Immature natural killer cell (primary cell): Measurements from ENCODE around the gene KIAA0040. TPM values are rescaled to one million over a fixed set of nuclear protein-coding genes. Genes with fewer than 3 reads are reported as not detected.
A peak's percentile ranks its signal among the peaks of the same experiment; 100 is the strongest.

Experiments used
- DNase-seq, 3 donors: peaks; one replicate each; pipeline ENCODE4 v3.0.0; 2022; ENCODE audit warnings: mixed read lengths in 1 of 3
- H3K27ac Mint-ChIP-seq, 6 donors: one replicate each; pipeline ENCODE4 v1.8.0; 2020; ENCODE audit warnings: mixed read lengths in 6 of 6, mild to moderate bottlenecking in 5 of 6, inconsistent platforms in 4 of 6, moderate library complexity in 3 of 6
- H3K27me3 Mint-ChIP-seq, 3 donors: one replicate each; pipeline ENCODE4 v1.8.0; 2020 to 2021; ENCODE audit warnings: low read depth in 3 of 3, mild to moderate bottlenecking in 3 of 3, mixed read lengths in 3 of 3, moderate library complexity in 3 of 3, inconsistent platforms in 1 of 3
- H3K36me3 Mint-ChIP-seq, 3 donors: one replicate each; pipeline ENCODE4 v1.8.0; 2020; ENCODE audit warnings: mixed read lengths in 3 of 3, inconsistent platforms in 2 of 3, mild to moderate bottlenecking in 2 of 3
- H3K4me1 Mint-ChIP-seq, 2 donors: one replicate each; pipeline ENCODE4 v1.8.0; 2020; ENCODE audit warnings: inconsistent platforms in 2 of 2, mild to moderate bottlenecking in 2 of 2, mixed read lengths in 2 of 2, moderate library complexity in 1 of 2
- H3K4me3 Mint-ChIP-seq, 5 donors: one replicate each; pipeline ENCODE4 v1.8.0; 2020; ENCODE audit warnings: mild to moderate bottlenecking in 5 of 5, mixed read lengths in 5 of 5, inconsistent platforms in 3 of 5, moderate library complexity in 3 of 5
- H3K9me3 Mint-ChIP-seq, 6 donors: one replicate each; pipeline ENCODE4 v1.8.0; 2020; ENCODE audit warnings: mild to moderate bottlenecking in 6 of 6, mixed read lengths in 6 of 6, inconsistent platforms in 4 of 6, moderate library complexity in 3 of 6
- polyA plus RNA-seq, 3 donors: library from polyadenylated mRNA; unstranded; fragments of 300-500 nt; fragmentation: Illumina TruSeq; gene quantifications; one replicate each; pipeline ENCODE4 v1.2.3, GENCODE V29; 2021

Gene KIAA0040
- polyA plus RNA-seq = 10 to 100 TPM; 11.8 to 23.6 (median 14.0) TPM

GRCh38 chr1:175192630-175193526, at the start of gene KIAA0040:
Gene KIAA0040 (minus strand): TSS chr1:175192776. CDS start chr1:175161013, 31,763 bp downstream.
- peak; percentile 36 to 47 (median 45) for DNase-seq
- Mint-ChIP-seq H3K4me1 (peaks cover 41 to 45% of the 10 kb centered on the region in 2 donors), H3K9me3 (no peaks in the 10 kb centered on the region), H3K27me3 (peaks cover 0 to 1% (median 0%) of the 10 kb centered on the region in 3 donors), H3K36me3 (peaks cover 0 to 5% (median 3%) of the 10 kb centered on the region in 3 donors), H3K27ac (peak within 1 kb of the TSS; percentile 84 to 94 (median 90)), H3K4me3 (peak within 1 kb of the TSS; percentile 98 to 99 (median 99))

- Mint-ChIP-seq H3K4me3 (no peak overlapping the region), H3K36me3 (peaks cover 0 to 4% (median 0%) of the 10 kb centered on the region in 3 donors), H3K27me3 (peaks cover 1 to 2% (median 2%) of the 10 kb centered on the region in 3 donors), H3K9me3 (peaks cover 0 to 1% (median 0%) of the 10 kb centered on the region in 6 donors), H3K4me1 (no peaks in the 10 kb centered on the region), H3K27ac (peak overlapping the region in 1 of 6 donors; percentile 1)
- no peak for DNase-seq
These were observed 44.8 kb upstream of the KIAA0040 start for GRCh38 chr1:175237389-175237788.

DNA sequence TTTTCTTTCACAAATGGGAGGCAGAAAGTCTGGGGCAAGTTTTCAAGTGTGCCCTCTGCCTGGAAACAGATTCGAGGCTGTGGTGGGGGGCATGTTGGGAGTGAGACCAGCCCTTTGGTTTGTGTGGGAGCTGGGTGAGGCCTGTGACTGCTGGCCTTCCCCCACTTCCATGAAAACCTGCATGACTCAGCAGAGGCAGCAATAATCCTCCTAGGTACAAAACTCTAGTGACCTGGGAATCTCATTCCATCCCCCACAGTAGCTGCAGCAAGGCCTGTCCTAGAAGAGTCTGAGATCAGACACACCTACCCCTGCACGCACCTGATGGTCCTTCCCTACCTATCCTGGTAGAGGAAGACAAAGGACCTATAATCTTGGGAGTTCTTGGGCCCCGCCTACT, 42.1 kb upstream of the KIAA0040 start:
- H3K4me3 Mint-ChIP-seq = no peak overlapping the region
- DNase-seq = no peak
- no peak overlapping the region for H3K27ac Mint-ChIP-seq
- no peaks in the 10 kb centered on the region for H3K4me1 Mint-ChIP-seq
- H3K36me3 Mint-ChIP-seq = peaks cover 0 to 4% (median 0%) of the 10 kb centered on the region in 3 donors
- H3K9me3 Mint-ChIP-seq = peaks cover 0 to 1% (median 0%) of the 10 kb centered on the region in 6 donors
- H3K27me3 Mint-ChIP-seq = peaks cover 0 to 2% (median 1%) of the 10 kb centered on the region in 3 donors

GRCh38 chr1:175232335-175232734, 39.8 kb upstream of the KIAA0040 start:
- Mint-ChIP-seq H3K27me3 (peaks cover 0 to 2% (median 1%) of the 10 kb centered on the region in 3 donors), H3K4me1 (no peaks in the 10 kb centered on the region), H3K27ac (no peak overlapping the region), H3K9me3 (peaks cover 0 to 1% (median 0%) of the 10 kb centered on the region in 6 donors), H3K36me3 (peaks cover 0 to under 1% (median 0%) of the 10 kb centered on the region in 3 donors), H3K4me3 (no peak overlapping the region)
- DNase-seq = no peak

DNA sequence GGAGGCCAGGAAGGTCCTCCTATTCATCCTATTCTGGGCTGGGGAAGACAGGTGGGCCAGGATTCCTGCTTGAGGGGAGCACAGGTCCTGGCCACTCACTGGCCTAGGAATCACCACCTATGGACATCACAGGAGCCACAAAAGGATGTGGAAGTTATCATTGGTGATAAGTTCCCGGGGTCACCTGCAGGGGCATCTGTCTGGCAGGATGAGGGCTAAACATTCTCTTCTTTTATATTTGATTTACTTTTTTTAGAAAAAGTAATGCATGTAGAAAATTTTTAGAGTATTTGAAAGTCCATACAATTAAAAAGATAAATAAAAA, 33.2 kb upstream of the KIAA0040 start:
- H3K27me3 Mint-ChIP-seq = no peaks in the 10 kb centered on the region
- H3K9me3 Mint-ChIP-seq = no peaks in the 10 kb centered on the region
- no peak for DNase-seq
- no peak overlapping the region for H3K4me3 Mint-ChIP-seq
- H3K4me1 Mint-ChIP-seq = no peaks in the 10 kb centered on the region
- H3K36me3 Mint-ChIP-seq = no peaks in the 10 kb centered on the region
- no peak overlapping the region for H3K27ac Mint-ChIP-seq

DNA sequence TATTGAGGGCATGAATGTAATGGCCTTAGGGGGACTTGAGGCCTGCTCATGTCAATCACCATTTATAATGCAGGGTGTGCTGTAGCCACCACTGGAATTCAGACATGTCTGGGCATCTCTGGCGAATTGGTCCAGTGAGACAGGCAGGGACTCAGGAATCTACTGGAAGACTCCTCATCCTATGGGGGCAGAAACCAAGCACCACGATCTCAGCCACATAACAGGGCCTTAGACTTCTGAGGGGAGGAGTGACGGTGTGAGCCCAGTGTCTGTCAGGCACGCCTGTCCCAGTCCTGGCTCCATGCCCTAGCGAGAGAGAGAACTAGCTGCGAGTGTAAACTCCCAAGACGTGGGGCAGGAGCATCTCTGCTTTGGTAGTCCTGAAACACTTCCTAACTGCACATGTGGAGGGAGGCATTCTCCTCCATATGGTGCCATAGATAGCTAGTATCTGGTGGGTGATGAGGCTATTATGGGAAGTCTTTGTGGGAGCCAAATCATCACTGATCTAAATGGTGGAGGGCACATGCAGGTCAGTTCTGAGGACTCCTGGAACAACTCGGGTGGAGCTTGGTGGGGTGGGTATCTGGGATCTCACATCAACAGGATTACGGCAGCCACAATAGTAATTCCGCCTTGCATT, 29.8 kb upstream of the KIAA0040 start:
- Mint-ChIP-seq H3K4me3 (no peak overlapping the region), H3K27me3 (peaks cover 0 to 2% (median 0%) of the 10 kb centered on the region in 3 donors), H3K4me1 (no peaks in the 10 kb centered on the region), H3K27ac (no peak overlapping the region), H3K9me3 (no peaks in the 10 kb centered on the region), H3K36me3 (no peaks in the 10 kb centered on the region)
- no peak for DNase-seq

GRCh38 chr1:175221557-175222175, 29.1 kb upstream of the KIAA0040 start:
- H3K4me1 Mint-ChIP-seq = no peaks in the 10 kb centered on the region
- DNase-seq = no peak
- H3K27me3 Mint-ChIP-seq = peaks cover 0 to 2% (median 0%) of the 10 kb centered on the region in 3 donors
- H3K4me3 Mint-ChIP-seq = no peak overlapping the region
- peak overlapping the region in 1 of 6 donors; percentile 6 for H3K27ac Mint-ChIP-seq
- H3K9me3 Mint-ChIP-seq = no peaks in the 10 kb centered on the region
- H3K36me3 Mint-ChIP-seq = no peaks in the 10 kb centered on the region

GRCh38 chr1:175220853-175221556, 28.4 kb upstream of the KIAA0040 start:
- H3K4me3 Mint-ChIP-seq = no peak overlapping the region
- no peaks in the 10 kb centered on the region for H3K36me3 Mint-ChIP-seq
- H3K4me1 Mint-ChIP-seq = no peaks in the 10 kb centered on the region
- no peak for DNase-seq
- H3K27me3 Mint-ChIP-seq = peaks cover 0 to 2% (median 0%) of the 10 kb centered on the region in 3 donors
- peak overlapping the region in 1 of 6 donors; percentile 6 for H3K27ac Mint-ChIP-seq
- H3K9me3 Mint-ChIP-seq = no peaks in the 10 kb centered on the region

DNA sequence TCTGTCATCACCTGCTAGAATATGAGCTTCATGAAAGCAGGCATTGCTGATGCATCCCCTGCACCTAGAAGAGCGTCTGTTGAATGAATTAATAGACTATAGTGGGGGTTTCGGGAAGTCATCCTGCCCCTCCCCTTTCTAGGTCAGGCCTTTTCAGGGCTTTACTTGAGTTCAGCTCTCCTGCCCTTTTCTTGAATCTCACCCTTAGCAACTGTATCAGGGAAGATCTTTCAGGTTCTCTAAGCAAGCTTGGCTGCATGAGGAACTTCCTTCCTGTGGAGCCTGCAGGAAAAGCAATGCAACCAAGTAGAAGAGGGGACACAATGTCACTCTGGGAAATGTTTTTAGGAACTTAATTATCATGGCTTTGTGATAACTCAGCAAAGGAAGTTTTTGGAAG, 27.2 kb upstream of the KIAA0040 start:
- Mint-ChIP-seq H3K4me3 (no peak overlapping the region), H3K36me3 (no peaks in the 10 kb centered on the region), H3K4me1 (no peaks in the 10 kb centered on the region), H3K27ac (no peak overlapping the region), H3K9me3 (no peaks in the 10 kb centered on the region), H3K27me3 (peaks cover 0 to 2% (median 0%) of the 10 kb centered on the region in 3 donors)
- no peak for DNase-seq

DNA sequence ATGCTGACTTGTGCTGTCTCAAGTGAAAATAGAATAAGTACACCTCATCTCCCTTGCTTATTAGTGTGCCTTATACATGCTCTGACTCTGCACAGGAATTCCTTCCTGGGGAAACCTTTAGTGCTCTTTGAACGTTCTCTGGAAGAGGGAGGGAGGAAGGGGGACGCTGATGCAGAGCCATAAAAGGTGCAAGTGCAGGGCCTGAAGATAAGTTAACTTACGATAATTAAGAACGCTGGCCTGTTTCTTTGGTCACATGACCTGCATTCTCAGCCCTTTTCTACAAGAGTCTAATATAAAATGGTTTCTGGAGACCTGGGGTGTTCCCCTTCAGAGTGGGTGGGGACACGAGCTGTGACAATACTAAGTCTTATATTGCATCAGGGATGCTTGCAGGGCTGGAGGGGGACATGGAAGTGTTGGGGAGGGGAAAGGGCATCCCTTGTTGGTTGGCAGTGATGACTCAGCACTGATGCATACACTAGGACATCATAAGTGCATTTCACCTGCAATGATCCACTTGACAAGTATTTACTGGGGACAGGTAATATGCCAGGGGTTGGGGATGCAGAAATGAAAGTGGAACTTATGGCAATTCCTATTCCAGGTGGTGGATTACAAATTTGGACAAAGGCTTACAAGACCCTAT, 26.3 kb upstream of the KIAA0040 start:
- Mint-ChIP-seq H3K4me1 (no peaks in the 10 kb centered on the region), H3K27me3 (peaks cover 0 to 2% (median 0%) of the 10 kb centered on the region in 3 donors), H3K36me3 (no peaks in the 10 kb centered on the region), H3K4me3 (no peak overlapping the region), H3K27ac (no peak overlapping the region), H3K9me3 (no peaks in the 10 kb centered on the region)
- no peak for DNase-seq

GRCh38 chr1:175217721-175218531, 25.4 kb upstream of the KIAA0040 start:
- Mint-ChIP-seq H3K27ac (no peak overlapping the region), H3K9me3 (no peaks in the 10 kb centered on the region), H3K4me3 (no peak overlapping the region), H3K27me3 (peaks cover 0 to 2% (median 2%) of the 10 kb centered on the region in 3 donors), H3K4me1 (peaks cover 0 to 4% of the 10 kb centered on the region in 2 donors), H3K36me3 (no peaks in the 10 kb centered on the region)
- no peak for DNase-seq

GRCh38 chr1:175216444-175216843, 23.9 kb upstream of the KIAA0040 start:
- Mint-ChIP-seq H3K4me3 (no peak overlapping the region), H3K9me3 (no peaks in the 10 kb centered on the region), H3K27ac (no peak overlapping the region), H3K27me3 (peaks cover 0 to 2% (median 2%) of the 10 kb centered on the region in 3 donors), H3K36me3 (no peaks in the 10 kb centered on the region), H3K4me1 (peaks cover 10 to 19% of the 10 kb centered on the region in 2 donors)
- no peak for DNase-seq
